Measurements from ENCODE around the gene RUNDC3A.
A peak's percentile ranks its signal among the peaks of the same experiment; 100 is the strongest.
"Not testable (repeated sequence)": the region's sequence is repeated elsewhere in the genome, so short reads cannot be mapped to it uniquely, and the experiment has no call there.

RUNDC3A gene

DNA sequence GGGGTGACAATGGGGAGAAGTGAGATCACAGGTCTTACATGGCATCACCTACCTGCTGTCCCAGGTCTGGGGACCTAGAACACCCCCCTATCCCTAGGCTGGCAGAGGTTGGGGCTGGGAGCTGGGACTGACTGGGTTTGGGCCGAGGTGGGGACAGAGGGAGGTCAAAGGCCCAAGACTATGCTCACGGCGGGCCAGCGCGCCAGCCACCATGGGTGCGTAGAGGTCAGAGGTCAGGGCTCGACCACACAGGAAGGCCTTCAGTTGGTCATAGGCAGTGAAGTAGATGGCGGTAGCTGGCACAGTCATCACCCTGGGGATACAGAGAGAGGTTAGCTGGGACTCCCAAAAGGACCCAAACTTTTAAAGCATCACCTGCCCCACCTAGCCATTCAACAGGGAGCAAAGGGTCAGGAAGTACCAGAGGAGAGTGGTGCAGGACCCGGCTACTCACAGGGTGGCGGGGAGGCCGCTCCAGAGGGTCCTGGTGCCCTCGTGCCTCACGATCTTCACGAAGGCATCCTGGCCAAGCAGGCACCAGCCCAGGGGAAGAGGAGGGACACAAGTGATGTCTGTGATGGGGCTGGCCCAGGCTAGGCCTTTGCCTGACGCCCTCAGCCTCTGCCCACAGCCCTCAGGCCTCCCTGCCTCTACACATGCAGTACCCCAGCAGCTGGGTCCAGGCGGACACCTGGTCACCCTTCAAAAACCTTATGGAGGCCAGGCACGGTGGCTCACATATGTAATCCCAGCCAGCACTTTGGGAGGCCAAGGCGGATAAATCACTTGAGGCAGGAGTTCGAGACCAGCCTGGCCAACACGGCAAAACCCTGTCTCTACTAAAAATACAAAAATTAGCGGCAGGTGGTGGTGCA is 13.1 kb downstream of the RUNDC3A start:
- no peak for DNase-seq

DNA sequence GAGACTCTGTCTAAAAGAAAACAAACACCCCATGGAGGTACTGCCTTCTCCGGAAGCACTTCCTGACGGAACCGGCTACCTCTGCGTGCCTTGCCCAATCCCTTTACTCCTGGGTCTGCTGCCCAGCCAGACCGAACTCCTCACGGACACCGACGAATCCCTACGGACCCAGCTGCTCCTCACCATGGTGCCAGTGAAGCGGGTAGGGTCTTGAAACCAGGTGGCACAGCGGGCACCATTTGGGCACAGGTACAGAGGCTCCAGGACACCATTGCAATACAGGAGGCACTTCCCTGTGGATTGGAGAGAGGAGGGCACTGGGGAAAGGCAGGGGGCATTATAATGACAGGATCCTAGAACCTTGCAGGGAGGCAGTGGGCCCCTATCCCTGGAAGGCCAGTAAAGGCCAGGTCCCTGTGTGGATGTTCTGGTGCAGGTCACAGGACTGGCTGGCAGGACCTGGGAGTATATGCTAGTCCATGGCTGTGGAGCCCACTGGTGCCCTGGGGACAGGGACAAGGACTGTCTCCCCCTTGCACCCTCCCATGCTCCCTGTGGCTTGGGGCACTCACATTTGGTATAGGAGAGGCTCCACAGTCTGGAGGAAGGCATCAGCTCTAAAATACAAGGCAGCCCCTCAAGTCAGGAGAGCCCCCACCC is 14.0 kb downstream of the RUNDC3A start:
- no peak for DNase-seq

- no peak for DNase-seq
Measured at GRCh38 chr17:44323359-44324091, 15.1 kb downstream of the RUNDC3A start.

DNA sequence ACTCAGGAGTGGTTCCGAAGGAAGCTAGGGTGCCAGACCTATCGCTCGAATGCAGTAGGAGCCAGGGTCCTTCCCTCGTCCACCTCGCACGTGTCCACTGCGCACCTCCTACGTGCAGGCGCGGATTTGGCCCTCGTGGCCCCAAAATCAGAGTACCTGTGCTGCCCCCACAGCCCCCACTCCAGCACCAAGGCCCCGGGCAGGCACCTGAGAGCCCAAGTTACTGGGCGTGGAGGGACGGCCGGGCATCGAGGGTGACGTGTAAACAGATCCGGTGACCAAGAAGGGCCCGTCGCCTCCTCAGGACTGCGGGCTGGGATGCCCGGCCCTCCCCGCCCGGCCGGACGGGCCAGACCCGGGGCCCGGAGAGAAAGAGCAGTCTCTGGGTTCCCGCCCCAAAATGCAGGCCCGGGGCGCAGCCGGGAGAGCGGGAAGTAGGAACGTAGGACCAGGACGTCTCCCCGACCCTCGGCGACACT is 15.7 kb downstream of the RUNDC3A start:
- no peak for DNase-seq

DNA sequence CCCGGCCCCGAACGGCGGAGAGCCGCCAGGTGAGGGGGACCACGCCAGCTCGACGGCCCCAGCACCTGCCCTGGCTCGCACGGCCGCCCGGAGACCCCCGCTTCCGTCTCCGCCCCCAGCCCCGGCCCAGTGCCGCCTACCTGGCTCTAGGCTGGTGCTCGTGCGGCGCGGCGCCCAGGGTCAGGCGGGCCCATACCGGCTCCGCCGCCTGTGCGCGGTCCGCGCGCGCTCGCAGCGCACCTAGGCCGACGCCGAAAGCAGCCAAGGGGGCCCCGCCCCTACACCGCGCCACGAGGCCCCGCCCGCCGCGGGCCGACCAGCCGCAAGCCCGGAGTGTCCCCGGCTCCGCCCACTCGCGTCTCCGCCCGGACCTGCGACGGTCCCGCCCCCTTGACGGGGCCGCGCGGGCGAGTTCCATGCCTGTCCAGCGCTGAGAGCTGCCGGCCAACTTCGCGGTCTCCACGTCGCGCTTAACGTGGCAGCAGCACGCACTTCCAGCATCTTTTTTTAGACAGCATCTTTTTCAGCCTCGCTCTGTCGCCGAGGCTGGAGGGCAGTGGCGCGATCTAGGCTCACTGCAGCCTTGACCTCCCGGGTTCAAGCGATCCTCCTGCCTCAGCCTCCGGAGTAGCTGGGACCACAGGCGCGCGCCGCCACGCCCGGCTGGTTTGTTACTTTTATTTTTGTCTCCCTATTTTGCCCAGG is 16.3 kb downstream of the RUNDC3A start, which contains the start of gene SLC25A39:
Gene SLC25A39 (minus strand): TSS at position 253 of the 705 bp plus-strand sequence. CDS start 1,261 bp downstream, outside the sequence.
- DNase-seq: peak; percentile 93

GRCh38 chr17:44326861-44327444 is 18.6 kb downstream of the RUNDC3A start:
- DNase-seq: peak; percentile 98

DNA sequence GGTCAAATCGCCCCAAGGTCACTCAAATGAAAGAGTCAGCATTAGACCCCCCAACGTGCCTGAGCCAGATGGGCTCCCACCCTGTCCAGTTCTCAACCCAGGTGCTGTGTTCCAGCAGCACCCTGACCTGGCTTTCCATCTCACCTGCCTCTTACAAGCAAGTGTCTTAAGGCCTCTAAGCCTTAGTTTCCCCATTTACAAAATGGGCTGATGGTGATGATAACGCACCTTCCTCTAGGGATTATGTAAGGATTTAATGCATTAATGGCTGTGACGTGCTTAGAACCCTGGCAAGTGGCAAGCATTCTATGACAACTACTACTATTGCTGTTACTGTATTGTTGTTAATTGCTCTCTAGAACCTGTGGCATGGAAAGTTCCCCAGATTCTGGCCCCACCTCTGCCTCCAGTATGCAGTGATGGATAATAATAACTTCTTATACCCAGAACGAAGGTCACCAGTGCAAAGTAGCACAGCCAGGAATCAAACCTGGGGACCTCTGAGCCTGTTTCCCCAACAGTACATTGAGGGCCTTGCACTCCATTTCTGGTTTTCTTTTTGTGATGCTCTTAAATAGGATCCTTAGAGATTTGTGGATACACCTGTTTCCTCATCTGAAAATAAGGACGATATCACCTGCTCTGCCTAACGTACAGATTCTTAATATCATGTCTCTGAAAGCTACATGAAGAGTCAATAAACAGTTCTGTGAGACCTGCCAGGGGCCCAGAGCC is 19.5 kb downstream of the RUNDC3A start:
- DNase-seq: no peak

GRCh38 chr17:44329516-44329915 is 21.1 kb downstream of the RUNDC3A start:
- DNase-seq: not testable (repeated sequence)

- DNase-seq: not testable (repeated sequence)
Measured at GRCh38 chr17:44330263-44330662, 21.9 kb downstream of the RUNDC3A start.

DNA sequence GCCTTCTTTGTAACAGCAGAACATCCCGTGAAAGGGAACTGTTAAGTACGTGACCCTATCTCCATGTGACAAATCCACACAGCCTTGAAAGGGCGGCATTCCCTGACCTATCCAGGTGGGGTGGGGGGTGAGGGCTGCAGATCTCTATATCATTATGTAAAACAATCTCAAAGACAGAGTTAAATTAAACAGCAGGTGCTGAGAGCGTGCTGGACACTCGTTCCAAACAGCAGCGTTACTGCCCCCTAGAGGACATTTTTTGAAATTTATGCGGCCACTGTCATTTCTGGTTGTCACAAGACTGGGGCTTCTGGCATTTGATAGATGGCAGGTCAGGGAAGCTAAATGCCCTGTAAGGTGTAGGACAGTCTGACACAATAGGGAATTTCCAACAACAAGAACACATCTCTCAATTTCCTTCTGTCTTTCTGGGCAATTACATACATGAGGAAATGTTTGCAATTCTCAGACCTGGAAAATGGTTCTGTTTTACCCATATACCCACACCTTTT is 22.9 kb downstream of the RUNDC3A start:
- DNase-seq: peak; percentile 92

- no peak for DNase-seq
Measured at GRCh38 chr17:44333371-44333770, 25.0 kb downstream of the RUNDC3A start.

- DNase-seq: no peak
Measured at GRCh38 chr17:44334315-44334714, 25.9 kb downstream of the RUNDC3A start.

GRCh38 chr17:44334727-44335126 is 26.3 kb downstream of the RUNDC3A start:
- DNase-seq: no peak

GRCh38 chr17:44335564-44335963 is 27.2 kb downstream of the RUNDC3A start:
- no peak for DNase-seq

DNA sequence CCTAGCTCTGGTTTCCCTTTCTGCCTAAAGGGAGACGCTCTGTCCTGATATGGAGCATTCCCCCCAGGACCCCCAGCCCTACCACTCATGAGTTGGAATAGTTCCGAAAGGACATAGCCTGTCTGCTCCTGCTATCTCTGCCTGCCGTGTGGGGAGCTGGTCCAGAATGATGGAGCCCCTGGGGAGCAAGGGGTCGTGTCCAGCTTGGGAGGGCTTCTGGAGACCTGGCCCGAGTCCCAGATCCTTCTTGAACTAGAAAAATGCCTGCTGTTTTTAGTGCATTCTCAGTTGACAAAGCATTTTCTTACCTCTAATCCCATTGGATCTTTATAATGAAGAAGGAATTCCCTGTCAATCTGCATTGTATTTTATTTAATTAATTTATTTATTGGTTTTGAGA is 27.6 kb downstream of the RUNDC3A start:
- DNase-seq: no peak

GRCh38 chr17:44338702-44339101 is 30.3 kb downstream of the RUNDC3A start:
- DNase-seq: no peak

DNA sequence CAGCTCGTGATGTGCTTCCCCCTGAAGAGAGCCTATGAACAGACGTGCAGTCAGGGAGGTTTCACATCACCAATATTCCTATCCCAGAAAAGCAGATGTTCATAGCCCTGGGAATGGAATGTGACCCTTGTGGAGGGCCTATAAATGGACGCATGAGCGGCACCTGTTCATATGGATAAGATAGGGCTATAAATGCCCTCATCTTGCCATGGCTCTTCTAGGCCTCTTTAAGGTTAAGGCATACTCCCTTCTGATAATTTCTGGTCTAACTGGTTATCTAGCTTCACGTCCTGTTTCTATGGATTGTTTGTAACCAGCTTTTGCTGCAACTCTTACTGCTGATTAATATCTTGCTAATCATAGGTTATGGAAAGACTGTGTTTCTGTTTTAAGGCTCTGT is 32.2 kb downstream of the RUNDC3A start:
- not testable (repeated sequence) for DNase-seq

DNA sequence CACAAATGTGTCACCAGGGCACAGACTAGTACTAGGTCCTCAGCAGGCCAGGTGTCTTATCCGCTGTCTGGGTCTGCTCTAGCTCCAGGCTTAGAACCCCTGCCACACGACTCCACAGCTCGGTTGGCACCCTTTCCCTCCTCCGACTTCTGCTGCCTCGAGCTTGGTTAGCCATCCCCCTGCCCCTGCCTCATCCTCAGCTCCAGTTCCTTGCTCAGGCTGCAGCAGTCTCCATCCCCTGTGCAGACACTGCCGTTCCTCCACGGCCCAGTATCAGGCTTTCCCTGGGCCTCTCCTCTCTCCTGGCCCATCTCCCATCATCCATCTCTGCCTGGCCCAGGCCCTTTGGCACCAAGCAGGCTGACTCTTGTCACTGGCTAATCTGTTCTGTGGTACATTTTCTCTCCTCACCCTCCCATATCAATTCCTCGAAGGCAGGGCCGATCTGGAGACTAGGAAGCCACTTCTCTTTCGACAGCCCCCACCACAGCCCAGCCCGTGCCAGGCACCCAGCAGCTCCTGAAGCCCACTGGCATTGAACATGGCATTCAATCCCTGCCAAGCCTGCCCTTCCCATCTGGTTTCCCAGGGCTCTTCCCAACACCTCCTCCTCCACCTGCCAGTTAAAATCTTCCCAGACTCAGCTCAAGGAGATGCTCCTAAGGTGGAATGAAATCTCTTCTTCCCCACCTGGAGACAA is 35.3 kb downstream of the RUNDC3A start:
- no peak for DNase-seq

- DNase-seq: peak; percentile 98
Measured at GRCh38 chr17:44344939-44345453, 36.6 kb downstream of the RUNDC3A start, which contains the start of gene GRN. Gene GRN, plus strand, starts transcription at chr17:44345302. Its CDS starts 3,863 bp downstream, at chr17:44349165.

DNA sequence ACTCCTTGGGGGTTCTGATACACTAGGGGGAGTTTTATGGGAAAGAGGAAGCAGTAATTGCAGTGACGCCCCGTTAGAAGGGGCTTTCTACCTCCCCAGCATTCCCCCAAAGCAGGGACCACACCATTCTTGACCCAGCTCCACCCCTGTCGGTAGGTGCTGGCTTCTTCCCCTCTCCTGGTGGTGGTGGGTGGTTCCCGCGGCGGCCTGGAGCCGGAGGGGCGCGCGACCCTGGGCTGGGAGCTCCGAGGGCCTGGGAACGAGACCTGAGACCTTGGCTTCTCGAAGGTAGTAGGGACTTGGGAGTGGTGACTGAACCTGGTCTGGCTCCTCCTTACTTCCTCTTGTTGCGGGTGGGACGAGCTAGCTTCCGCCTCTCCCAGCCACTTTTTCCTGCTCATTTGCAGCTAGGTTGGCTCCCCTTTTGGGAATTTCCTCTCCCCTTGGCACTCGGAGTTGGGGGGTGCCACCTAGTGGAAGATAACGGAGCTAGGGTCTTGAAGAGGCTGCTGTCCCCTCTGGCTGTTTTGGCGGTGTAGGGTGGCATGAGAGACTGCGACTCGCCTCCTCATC is 37.1 kb downstream of the RUNDC3A start:
- DNase-seq: peak; percentile 76

Measured in hematopoietic multipotent progenitor cell treated with erythropoietin and hydrocortisone succinate and interleukin-3 and kit ligand, for 6 days (in vitro differentiated cells).